Brain microvascular endothelial cell (primary cell): ENCODE measurements around the gene CIRBP.

Experiments used
- DNase-seq: peaks from one replicate; pipeline ENCODE4 v3.0.0-alpha.2; 2020
- H3K27ac ChIP-seq: fragments of 250-450 bp; sonication (Bioruptor Pico); 2 replicates; pipeline ENCODE4 v1.5.1; 2020; ENCODE audit warnings: mild to moderate bottlenecking, moderate library complexity
- H3K27me3 ChIP-seq: fragments of 250-450 bp; sonication (Bioruptor Pico); replicated peaks from 2 replicates; pipeline ENCODE4 v1.5.1; 2020; ENCODE audit warnings: mild to moderate bottlenecking
- H3K36me3 ChIP-seq: fragments of 250-450 bp; sonication (Bioruptor Pico); replicated peaks from 2 replicates; pipeline ENCODE4 v1.5.1; 2020; ENCODE audit warnings: mild to moderate bottlenecking
- H3K4me3 ChIP-seq: 2 replicates; pipeline ENCODE4 v1.5.1; 2011; ENCODE audit warnings: low read depth, mild to moderate bottlenecking, control low read depth, low read length, moderate library complexity
- in situ Hi-C: cut with HindIII; loops from 2 replicates; pipeline ENCODE4 v1.10.0; 2017; ENCODE audit warnings: low sequenced_read_pairs, low pct_ligation_motif_present
- TF ChIP-seq, protein P1 (sequence below): IDR thresholded peaks from 2 replicates; pipeline ENCODE4 v1.5.1; 2011; ENCODE audit warnings: low read depth, mild to moderate bottlenecking, moderate library complexity, low read length, control low read depth, inconsistent platforms; ENCODE audit errors: missing control alignments

The CIRBP gene

DNA sequence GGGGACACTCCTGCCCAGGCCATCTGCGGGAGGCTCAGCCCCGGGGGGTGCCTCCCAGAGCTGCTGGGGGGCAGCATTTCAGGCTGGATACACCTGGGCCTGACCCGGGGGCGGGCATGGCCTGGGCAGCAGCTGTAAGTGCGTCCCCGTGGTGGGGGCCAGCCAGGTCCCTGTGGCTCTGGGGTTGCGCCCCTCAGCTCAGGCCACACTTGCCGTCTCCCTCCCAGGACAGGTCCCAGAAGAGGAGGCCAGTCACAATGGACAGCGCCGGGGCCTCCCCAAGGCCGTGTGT lies 43.0 kb upstream of the CIRBP start:
- H3K27me3 ChIP-seq: no peaks in the 10 kb centered on the region
- in situ Hi-C loops: loop anchor here (25.0 kb wide), 1 partner anchor 114 kb away; the partner anchor contains the start of gene GPX4
- TF ChIP-seq, protein P1, sequence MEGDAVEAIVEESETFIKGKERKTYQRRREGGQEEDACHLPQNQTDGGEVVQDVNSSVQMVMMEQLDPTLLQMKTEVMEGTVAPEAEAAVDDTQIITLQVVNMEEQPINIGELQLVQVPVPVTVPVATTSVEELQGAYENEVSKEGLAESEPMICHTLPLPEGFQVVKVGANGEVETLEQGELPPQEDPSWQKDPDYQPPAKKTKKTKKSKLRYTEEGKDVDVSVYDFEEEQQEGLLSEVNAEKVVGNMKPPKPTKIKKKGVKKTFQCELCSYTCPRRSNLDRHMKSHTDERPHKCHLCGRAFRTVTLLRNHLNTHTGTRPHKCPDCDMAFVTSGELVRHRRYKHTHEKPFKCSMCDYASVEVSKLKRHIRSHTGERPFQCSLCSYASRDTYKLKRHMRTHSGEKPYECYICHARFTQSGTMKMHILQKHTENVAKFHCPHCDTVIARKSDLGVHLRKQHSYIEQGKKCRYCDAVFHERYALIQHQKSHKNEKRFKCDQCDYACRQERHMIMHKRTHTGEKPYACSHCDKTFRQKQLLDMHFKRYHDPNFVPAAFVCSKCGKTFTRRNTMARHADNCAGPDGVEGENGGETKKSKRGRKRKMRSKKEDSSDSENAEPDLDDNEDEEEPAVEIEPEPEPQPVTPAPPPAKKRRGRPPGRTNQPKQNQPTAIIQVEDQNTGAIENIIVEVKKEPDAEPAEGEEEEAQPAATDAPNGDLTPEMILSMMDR: no peak
- DNase-seq: no peak
- H3K36me3 ChIP-seq: peaks cover 25% of the 10 kb centered on the region
- H3K4me3 ChIP-seq: no peak overlapping the region
- no peak overlapping the region for H3K27ac ChIP-seq

- Histone ChIP-seq H3K27ac (no peak overlapping the region), H3K27me3 (no peaks in the 10 kb centered on the region), H3K36me3 (peaks cover 25% of the 10 kb centered on the region), H3K4me3 (no peak overlapping the region)
- DNase-seq: no peak
- in situ Hi-C loops: loop anchor here (25.0 kb wide), 1 partner anchor 114 kb away; the partner anchor contains the start of gene GPX4
- TF ChIP-seq, protein P1: no peak
These were observed 42.4 kb upstream of the CIRBP start for GRCh38 chr19:1226522-1227303.

- TF ChIP-seq, protein P1: no peak
- no peak for DNase-seq
- in situ Hi-C loops: loop anchor here (25.0 kb wide), 1 partner anchor 115 kb away; the partner anchor contains the start of gene GPX4
- H3K27ac ChIP-seq: no peak overlapping the region
- no peaks in the 10 kb centered on the region for H3K27me3 ChIP-seq
- H3K36me3 ChIP-seq: peaks cover 25% of the 10 kb centered on the region
- H3K4me3 ChIP-seq: no peak overlapping the region
These were observed 41.7 kb upstream of the CIRBP start for GRCh38 chr19:1227304-1228054.

DNA sequence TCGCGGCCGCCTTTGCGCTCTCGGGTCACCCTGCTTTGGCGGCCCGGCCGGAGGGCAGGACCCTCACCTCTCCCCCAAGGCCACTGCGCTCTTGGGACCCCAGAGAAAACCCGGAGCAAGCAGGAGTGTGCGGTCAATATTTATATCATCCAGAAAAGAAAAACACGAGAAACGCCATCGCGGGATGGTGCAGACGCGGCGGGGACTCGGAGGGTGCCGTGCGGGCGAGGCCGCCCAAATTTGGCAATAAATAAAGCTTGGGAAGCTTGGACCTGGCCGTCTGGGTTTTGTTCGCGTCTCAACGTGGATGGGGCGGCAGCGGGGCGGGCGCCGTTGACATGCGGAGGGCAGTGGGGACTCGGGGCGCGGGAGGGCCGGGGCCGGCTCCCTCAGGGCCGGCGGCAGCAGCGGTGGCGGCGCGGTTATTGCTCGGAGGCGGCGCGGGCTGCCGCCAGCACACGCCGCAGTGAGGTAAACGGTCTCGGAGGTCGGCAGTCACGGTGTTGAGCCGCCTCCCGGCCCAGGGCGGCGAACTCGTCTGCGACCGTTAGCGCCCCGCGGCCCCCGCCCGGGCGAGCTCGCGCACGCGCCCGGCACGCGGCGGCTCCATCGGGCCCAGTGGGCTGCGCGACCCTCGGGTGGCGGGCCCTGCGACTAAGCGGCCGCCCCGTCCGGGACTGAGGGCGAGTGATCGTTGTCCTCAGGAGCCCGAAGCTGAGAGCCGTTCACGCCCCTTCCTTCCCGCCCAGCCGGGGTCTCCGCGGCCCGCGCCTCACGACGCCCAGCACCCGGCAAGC lies 40.8 kb upstream of the CIRBP start:
- TF ChIP-seq, protein P1: no peak
- peaks cover 22% of the 10 kb centered on the region for H3K36me3 ChIP-seq
- no peaks in the 10 kb centered on the region for H3K27me3 ChIP-seq
- no peak for DNase-seq
- in situ Hi-C loops: loop anchor here (25.0 kb wide), 1 partner anchor 116 kb away; the partner anchor contains the start of gene GPX4
- H3K27ac ChIP-seq: no peak overlapping the region
- no peak overlapping the region for H3K4me3 ChIP-seq

- in situ Hi-C loops: loop anchor here (25.0 kb wide), 1 partner anchor 117 kb away; the partner anchor contains the start of gene GPX4
- Histone ChIP-seq H3K36me3 (peaks cover 29% of the 10 kb centered on the region), H3K27me3 (no peaks in the 10 kb centered on the region), H3K27ac (no peak overlapping the region), H3K4me3 (no peak overlapping the region)
- TF ChIP-seq, protein P1: no peak
- DNase-seq: no peak
These were observed 39.8 kb upstream of the CIRBP start for GRCh38 chr19:1229056-1229923.
